HEK293 (cell line): Measurements from ENCODE around the gene FEZ2.

Experiments
- CTCF ChIA-PET: fragments of 350-600 bp; formaldehyde crosslinking; extraction: SDS; loops from one replicate; lab custom pipeline; 2021; ENCODE audit warnings: antibody characterized with exemption; lab: Yijun Ruan, JAX
- POLR2A ChIA-PET: fragments of 300-600 bp; formaldehyde crosslinking; extraction: SDS; loops from one replicate; lab custom pipeline; 2020; ENCODE audit warnings: antibody characterized with exemption, inconsistent platforms; lab: Yijun Ruan, JAX
- H3K27ac ChIP-seq: fragments of 200-500 bp; sonication (Bioruptor generic); 2 replicates; pipeline ENCODE4 v1.5.1; 2014; ENCODE audit warnings: low read depth, low read length, control low read depth, inconsistent platforms; ENCODE audit errors: extremely low read depth
- H3K36me3 ChIP-seq, 2 experiments: fragments of 200-500 bp in 1 of 2; sonication (Bioruptor generic) in 1 of 2; 1 replicate in 1 of 2; 2 replicates in 1 of 2; pipeline ENCODE4 v1.5.1; 2014 to 2017; ENCODE audit warnings: inconsistent platforms in 2 of 2, low read length in 2 of 2; ENCODE audit not compliant: control insufficient read depth in 2 of 2, insufficient read depth in 1 of 2
- H3K4me1 ChIP-seq: fragments of 200-500 bp; sonication (Bioruptor generic); 2 replicates; pipeline ENCODE4 v1.5.1; 2014; ENCODE audit warnings: mild to moderate bottlenecking, low read length, inconsistent platforms; ENCODE audit not compliant: control insufficient read depth, insufficient read depth
- H3K4me3 ChIP-seq: 2 replicates; pipeline ENCODE4 v1.5.1; 2011; ENCODE audit warnings: low read depth, mild to moderate bottlenecking, control low read depth, low read length, moderate library complexity
- H3K9me3 ChIP-seq: fragments of 200-500 bp; sonication (Bioruptor generic); 2 replicates; pipeline ENCODE4 v1.5.1; 2014; ENCODE audit warnings: low read depth, low read length, inconsistent platforms; ENCODE audit not compliant: control insufficient read depth, insufficient read depth
- EGR2 ChIP-seq: fragments of 450-650 bp; formaldehyde crosslinking; IDR thresholded peaks from 2 replicates; pipeline ENCODE4 v1.5.1; 2016; ENCODE audit warnings: low read depth, missing biosample characterization, missing genetic modification characterization
- HOXA7 ChIP-seq: sonication (generic); formaldehyde crosslinking; IDR thresholded peaks from 2 replicates; pipeline ENCODE4 v1.8.1; 2022; ENCODE audit warnings: missing genetic modification reagents, borderline replicate concordance
- KLF10 ChIP-seq: fragments of 450-650 bp; IDR thresholded peaks from 2 replicates; pipeline ENCODE4 v1.5.1; 2018; ENCODE audit warnings: missing biosample characterization, mild to moderate bottlenecking, missing genetic modification characterization
- KLF16 ChIP-seq: fragments of 450-650 bp; formaldehyde crosslinking; IDR thresholded peaks from 2 replicates; pipeline ENCODE4 v1.5.1; 2017; ENCODE audit warnings: missing biosample characterization, missing genetic modification characterization
- MYNN ChIP-seq: fragments of 450-650 bp; formaldehyde crosslinking; IDR thresholded peaks from 2 replicates; pipeline ENCODE4 v1.5.1; 2016; ENCODE audit warnings: missing biosample characterization, missing genetic modification characterization, borderline replicate concordance
- PRDM4 ChIP-seq: fragments of 450-650 bp; formaldehyde crosslinking; IDR thresholded peaks from 2 replicates; pipeline ENCODE4 v1.5.1; 2017; ENCODE audit warnings: missing biosample characterization, missing genetic modification characterization
- WT1 ChIP-seq: fragments of 450-650 bp; formaldehyde crosslinking; IDR thresholded peaks from 2 replicates; pipeline ENCODE4 v1.5.1; 2016; ENCODE audit warnings: missing biosample characterization, missing genetic modification characterization
- YY2 ChIP-seq: fragments of 450-650 bp; formaldehyde crosslinking; IDR thresholded peaks from 2 replicates; pipeline ENCODE4 v1.5.1; 2016; ENCODE audit warnings: missing biosample characterization, missing genetic modification characterization
- ZEB2 ChIP-seq: fragments of 450-650 bp; formaldehyde crosslinking; IDR thresholded peaks from 2 replicates; pipeline ENCODE4 v1.5.1; 2016; ENCODE audit warnings: missing biosample characterization, missing genetic modification characterization
- ZFP41 ChIP-seq: fragments of 450-650 bp; formaldehyde crosslinking; IDR thresholded peaks from 2 replicates; pipeline ENCODE4 v1.5.1; 2016; ENCODE audit warnings: missing biosample characterization, missing genetic modification characterization, borderline replicate concordance
- ZIC2 ChIP-seq: fragments of 450-650 bp; formaldehyde crosslinking; IDR thresholded peaks from 2 replicates; pipeline ENCODE4 v1.5.1; 2016; ENCODE audit warnings: missing biosample characterization, missing genetic modification characterization
- ZNF18 ChIP-seq: fragments of 450-650 bp; formaldehyde crosslinking; IDR thresholded peaks from 2 replicates; pipeline ENCODE4 v1.5.1; 2016; ENCODE audit warnings: missing biosample characterization, missing genetic modification characterization
- ZNF26 ChIP-seq: fragments of 450-650 bp; formaldehyde crosslinking; IDR thresholded peaks from 2 replicates; pipeline ENCODE4 v1.5.1; 2016; ENCODE audit warnings: missing biosample characterization, missing genetic modification characterization
- ZNF274 ChIP-seq, 2 experiments: fragments of 200-500 bp in 1 of 2; fragments of 450-650 bp in 1 of 2; sonication (Bioruptor generic) in 1 of 2; formaldehyde crosslinking in 1 of 2; IDR thresholded peaks; 2 replicates each; pipeline versions ENCODE4 v1.5.1 to v1.6.1; 2014 to 2016; ENCODE audit warnings: borderline replicate concordance in 1 of 2, inconsistent platforms in 1 of 2, low read length in 1 of 2, missing biosample characterization in 1 of 2, missing genetic modification characterization in 1 of 2
- ZNF433 ChIP-seq: fragments of 450-650 bp; formaldehyde crosslinking; IDR thresholded peaks from 2 replicates; pipeline ENCODE4 v1.5.1; 2016; ENCODE audit warnings: missing biosample characterization, missing genetic modification characterization, low read depth
- ZNF571 ChIP-seq: fragments of 450-650 bp; formaldehyde crosslinking; IDR thresholded peaks from 2 replicates; pipeline ENCODE4 v1.5.0; 2017; ENCODE audit warnings: missing biosample characterization, missing genetic modification characterization
- ZNF585B ChIP-seq: fragments of 450-650 bp; formaldehyde crosslinking; IDR thresholded peaks from 2 replicates; pipeline ENCODE4 v1.5.1; 2016; ENCODE audit warnings: missing biosample characterization, missing genetic modification characterization
- TF ChIP-seq, protein P1 (sequence below): fragments of 450-650 bp; formaldehyde crosslinking; IDR thresholded peaks from 2 replicates; pipeline ENCODE4 v1.5.1; 2016; ENCODE audit warnings: missing biosample characterization, missing genetic modification characterization
- TF ChIP-seq, protein P2 (sequence below): fragments of 450-650 bp; IDR thresholded peaks from 2 replicates; pipeline ENCODE4 v1.5.1; 2018; ENCODE audit warnings: missing biosample characterization, missing genetic modification characterization
- TF ChIP-seq, protein P3 (sequence below): fragments of 450-650 bp; formaldehyde crosslinking; IDR thresholded peaks from 2 replicates; pipeline ENCODE4 v1.5.1; 2016; ENCODE audit warnings: missing biosample characterization, missing genetic modification characterization, low read depth

FEZ2 gene

GRCh38 chr2:36538335-36538734 lies 59.6 kb downstream of the FEZ2 start:
- CTCF ChIA-PET, result interaction anchor here (0.5 to 2.4 kb wide), 2 partner anchors 7 to 418 kb away, joined by 3 to 9 read pairs; no protein-coding TSS in a partner anchor
- POLR2A ChIA-PET, result no interaction called here
- H3K36me3 ChIP-seq, result peaks cover 0 to 43% of the 10 kb centered on the region in 2 experiments; a peak in 2 of 3 replicates
- no peaks in the 10 kb centered on the region for H3K9me3 ChIP-seq
- TF ChIP-seq PRDM4 (tag by site-specific recombination) (no peak), KLF10 (tag by site-specific recombination) (no peak), ZNF571 (tag by site-specific recombination) (no peak), HOXA7 (no peak), YY2 (tag by site-specific recombination) (no peak), ZFP41 (tag by site-specific recombination) (no peak), ZIC2 (no peak), ZNF274 (IDR thresholded peaks at IDR 0.05; ENCODE audit: low read length) (no peak), ZNF274 (tag by site-specific recombination; IDR thresholded peaks at IDR 0.05; ENCODE audit: borderline replicate concordance) (no peak), EGR2 (no peak), ZNF26 (tag by site-specific recombination) (no peak), MYNN (tag by site-specific recombination) (no peak), WT1 (tag by site-specific recombination) (no peak), ZNF585B (tag by site-specific recombination) (no peak), KLF16 (tag by site-specific recombination) (no peak), ZNF433 (tag by site-specific recombination) (no peak), ZEB2 (no peak), ZNF18 (tag by site-specific recombination) (no peak)
- TF ChIP-seq, protein P1, sequence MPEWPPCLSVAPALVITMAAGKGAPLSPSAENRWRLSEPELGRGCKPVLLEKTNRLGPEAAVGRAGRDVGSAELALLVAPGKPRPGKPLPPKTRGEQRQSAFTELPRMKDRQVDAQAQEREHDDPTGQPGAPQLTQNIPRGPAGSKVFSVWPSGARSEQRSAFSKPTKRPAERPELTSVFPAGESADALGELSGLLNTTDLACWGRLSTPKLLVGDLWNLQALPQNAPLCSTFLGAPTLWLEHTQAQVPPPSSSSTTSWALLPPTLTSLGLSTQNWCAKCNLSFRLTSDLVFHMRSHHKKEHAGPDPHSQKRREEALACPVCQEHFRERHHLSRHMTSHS (tag by site-specific recombination), result no peak
- TF ChIP-seq, protein P2, sequence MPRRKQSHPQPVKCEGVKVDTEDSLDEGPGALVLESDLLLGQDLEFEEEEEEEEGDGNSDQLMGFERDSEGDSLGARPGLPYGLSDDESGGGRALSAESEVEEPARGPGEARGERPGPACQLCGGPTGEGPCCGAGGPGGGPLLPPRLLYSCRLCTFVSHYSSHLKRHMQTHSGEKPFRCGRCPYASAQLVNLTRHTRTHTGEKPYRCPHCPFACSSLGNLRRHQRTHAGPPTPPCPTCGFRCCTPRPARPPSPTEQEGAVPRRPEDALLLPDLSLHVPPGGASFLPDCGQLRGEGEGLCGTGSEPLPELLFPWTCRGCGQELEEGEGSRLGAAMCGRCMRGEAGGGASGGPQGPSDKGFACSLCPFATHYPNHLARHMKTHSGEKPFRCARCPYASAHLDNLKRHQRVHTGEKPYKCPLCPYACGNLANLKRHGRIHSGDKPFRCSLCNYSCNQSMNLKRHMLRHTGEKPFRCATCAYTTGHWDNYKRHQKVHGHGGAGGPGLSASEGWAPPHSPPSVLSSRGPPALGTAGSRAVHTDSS (tag by site-specific recombination), result no peak
- TF ChIP-seq, protein P3, sequence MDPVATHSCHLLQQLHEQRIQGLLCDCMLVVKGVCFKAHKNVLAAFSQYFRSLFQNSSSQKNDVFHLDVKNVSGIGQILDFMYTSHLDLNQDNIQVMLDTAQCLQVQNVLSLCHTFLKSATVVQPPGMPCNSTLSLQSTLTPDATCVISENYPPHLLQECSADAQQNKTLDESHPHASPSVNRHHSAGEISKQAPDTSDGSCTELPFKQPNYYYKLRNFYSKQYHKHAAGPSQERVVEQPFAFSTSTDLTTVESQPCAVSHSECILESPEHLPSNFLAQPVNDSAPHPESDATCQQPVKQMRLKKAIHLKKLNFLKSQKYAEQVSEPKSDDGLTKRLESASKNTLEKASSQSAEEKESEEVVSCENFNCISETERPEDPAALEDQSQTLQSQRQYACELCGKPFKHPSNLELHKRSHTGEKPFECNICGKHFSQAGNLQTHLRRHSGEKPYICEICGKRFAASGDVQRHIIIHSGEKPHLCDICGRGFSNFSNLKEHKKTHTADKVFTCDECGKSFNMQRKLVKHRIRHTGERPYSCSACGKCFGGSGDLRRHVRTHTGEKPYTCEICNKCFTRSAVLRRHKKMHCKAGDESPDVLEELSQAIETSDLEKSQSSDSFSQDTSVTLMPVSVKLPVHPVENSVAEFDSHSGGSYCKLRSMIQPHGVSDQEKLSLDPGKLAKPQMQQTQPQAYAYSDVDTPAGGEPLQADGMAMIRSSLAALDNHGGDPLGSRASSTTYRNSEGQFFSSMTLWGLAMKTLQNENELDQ (tag by site-specific recombination), result no peak
- TF ChIP-seq, all 188 proteins: peak for 0
- no peak overlapping the region for H3K4me3 ChIP-seq
- no peaks in the 10 kb centered on the region for H3K4me1 ChIP-seq
- no peak overlapping the region for H3K27ac ChIP-seq
